ENCODE measurements around the gene CABLES2.

DNA sequence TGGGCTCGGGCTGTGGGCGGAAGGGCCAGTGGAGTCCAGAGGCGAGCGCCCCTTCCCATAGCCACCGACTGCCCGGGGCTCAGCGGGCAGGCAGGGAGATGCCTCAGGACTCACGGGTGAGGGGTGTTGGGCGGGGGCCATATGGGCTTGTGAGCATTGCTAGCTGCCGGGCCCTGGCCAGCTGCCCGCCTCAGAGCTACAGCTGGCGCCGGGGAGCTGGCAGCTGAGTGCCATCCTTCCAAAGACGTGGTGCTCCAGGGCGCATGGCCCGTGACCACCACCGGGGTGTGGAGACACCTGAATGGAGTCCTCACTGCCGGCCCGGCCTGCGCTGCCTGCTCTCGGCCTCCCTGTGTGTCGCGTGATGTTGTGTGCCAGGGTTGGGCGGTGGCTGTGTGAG lies 30.8 kb upstream of the CABLES2 start:
- no peak for TF ChIP-seq GABPA (IDR thresholded peaks at IDR 0.05 in 1 of 2, conservative IDR thresholded peaks at IDR 0.05 in 1 of 2)
- TF ChIP-seq, protein P1, sequence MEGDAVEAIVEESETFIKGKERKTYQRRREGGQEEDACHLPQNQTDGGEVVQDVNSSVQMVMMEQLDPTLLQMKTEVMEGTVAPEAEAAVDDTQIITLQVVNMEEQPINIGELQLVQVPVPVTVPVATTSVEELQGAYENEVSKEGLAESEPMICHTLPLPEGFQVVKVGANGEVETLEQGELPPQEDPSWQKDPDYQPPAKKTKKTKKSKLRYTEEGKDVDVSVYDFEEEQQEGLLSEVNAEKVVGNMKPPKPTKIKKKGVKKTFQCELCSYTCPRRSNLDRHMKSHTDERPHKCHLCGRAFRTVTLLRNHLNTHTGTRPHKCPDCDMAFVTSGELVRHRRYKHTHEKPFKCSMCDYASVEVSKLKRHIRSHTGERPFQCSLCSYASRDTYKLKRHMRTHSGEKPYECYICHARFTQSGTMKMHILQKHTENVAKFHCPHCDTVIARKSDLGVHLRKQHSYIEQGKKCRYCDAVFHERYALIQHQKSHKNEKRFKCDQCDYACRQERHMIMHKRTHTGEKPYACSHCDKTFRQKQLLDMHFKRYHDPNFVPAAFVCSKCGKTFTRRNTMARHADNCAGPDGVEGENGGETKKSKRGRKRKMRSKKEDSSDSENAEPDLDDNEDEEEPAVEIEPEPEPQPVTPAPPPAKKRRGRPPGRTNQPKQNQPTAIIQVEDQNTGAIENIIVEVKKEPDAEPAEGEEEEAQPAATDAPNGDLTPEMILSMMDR (IDR thresholded peaks at IDR 0.05; ENCODE audit: low read depth, low read length, missing input control), result no peak

All from liver (tissue), 3 donors.